WTC11 (cell line): ENCODE data around the gene CYP8B1. TPM values are rescaled to one million over a fixed set of nuclear protein-coding genes. Genes with fewer than 3 reads are reported as not detected.

Experiments used
- ATAC-seq: fragments of 200-7000 bp; cut with Tn5 transposase; 2 replicates; pipeline ENCODE4 v1.10.0; 2021; ENCODE audit warnings: mild to moderate bottlenecking, moderate library complexity
- Bru-seq: library from RNA; stranded (reverse); fragments of 400-500 nt; gene quantifications from one replicate; lab custom pipeline; 2021; lab: Mats Ljungman, UMichigan
- CTCF ChIA-PET: fragments of 300-600 bp; sonication (Branson Sonifier 250); formaldehyde crosslinking; loops from one replicate; lab custom pipeline; 2021; ENCODE audit warnings: antibody characterized with exemption; lab: Charles Lee
- POLR2A ChIA-PET: fragments of 350-600 bp; sonication (Branson Sonifier 250); formaldehyde crosslinking; loops from one replicate; lab custom pipeline; 2021; ENCODE audit warnings: antibody characterized with exemption; lab: Charles Lee
- DNase-seq: peaks from one replicate; pipeline ENCODE4 v3.0.0; 2021; ENCODE audit warnings: low spot score
- H3K27ac Mint-ChIP-seq: 2 replicates; pipeline ENCODE4 v1.8.0; 2021; ENCODE audit warnings: mixed read lengths
- H3K27me3 Mint-ChIP-seq: 2 replicates; pipeline ENCODE4 v1.8.0; 2021; ENCODE audit warnings: low read depth, mild to moderate bottlenecking, moderate library complexity, mixed read lengths
- H3K36me3 Mint-ChIP-seq: 2 replicates; pipeline ENCODE4 v1.8.0; 2021; ENCODE audit warnings: mixed read lengths
- H3K4me1 Mint-ChIP-seq: 2 replicates; pipeline ENCODE4 v1.8.0; 2022; ENCODE audit warnings: mixed read lengths
- H3K4me3 Mint-ChIP-seq: 2 replicates; pipeline ENCODE4 v1.8.0; 2021; ENCODE audit warnings: mild to moderate bottlenecking, moderate library complexity, mixed read lengths
- H3K9me3 Mint-ChIP-seq: 2 replicates; pipeline ENCODE4 v1.8.0; 2021; ENCODE audit warnings: mixed read lengths
- CBFB ChIP-seq: sonication (generic); formaldehyde crosslinking; IDR thresholded peaks from 2 replicates; pipeline ENCODE4 v1.8.1; 2022; ENCODE audit warnings: mild to moderate bottlenecking, low read depth, missing genetic modification reagents
- CTCF ChIP-seq: fragments of 200-600 bp; IDR thresholded peaks from 2 replicates; pipeline ENCODE4 v1.8.0; 2022; ENCODE audit warnings: antibody characterized with exemption
- ELF4 ChIP-seq: sonication (generic); formaldehyde crosslinking; IDR thresholded peaks from 2 replicates; pipeline ENCODE4 v1.8.1; 2022; ENCODE audit warnings: low read depth, mild to moderate bottlenecking, moderate library complexity, missing genetic modification reagents
- ETV6 ChIP-seq: sonication (generic); formaldehyde crosslinking; IDR thresholded peaks from 2 replicates; pipeline ENCODE4 v1.8.1; 2022; ENCODE audit warnings: mild to moderate bottlenecking, missing genetic modification reagents
- FOXK1 ChIP-seq: sonication (generic); formaldehyde crosslinking; IDR thresholded peaks from 2 replicates; pipeline ENCODE4 v1.8.0; 2022; ENCODE audit warnings: mild to moderate bottlenecking, moderate library complexity, missing genetic modification reagents
- GRHL2 ChIP-seq: fragments of 250-450 bp; sonication (Bioruptor Pico); IDR thresholded peaks from 2 replicates; pipeline ENCODE4 v1.8.0; 2022; ENCODE audit warnings: mild to moderate bottlenecking, moderate library complexity; ENCODE audit not compliant: insufficient replicate concordance, severe bottlenecking
- GTF2I ChIP-seq: fragments of 250-450 bp; sonication (Bioruptor Pico); conservative IDR thresholded peaks from 2 replicates; pipeline ENCODE4 v1.4.0; 2021; ENCODE audit warnings: mild to moderate bottlenecking
- HMGA2 ChIP-seq: fragments of 250-450 bp; sonication (Bioruptor Pico); IDR thresholded peaks from 2 replicates; pipeline ENCODE4 v1.4.0; 2021; ENCODE audit warnings: mild to moderate bottlenecking, moderate library complexity
- JAZF1 ChIP-seq: fragments of 250-450 bp; sonication (Bioruptor Pico); IDR thresholded peaks from 2 replicates; pipeline ENCODE4 v1.9.0; 2021; ENCODE audit warnings: moderate library complexity, mild to moderate bottlenecking, inconsistent platforms
- MAX ChIP-seq: sonication (generic); formaldehyde crosslinking; IDR thresholded peaks from 2 replicates; pipeline ENCODE4 v1.8.0; 2022; ENCODE audit warnings: mild to moderate bottlenecking, missing genetic modification reagents
- NR1H2 ChIP-seq: sonication (generic); formaldehyde crosslinking; IDR thresholded peaks from 2 replicates; pipeline ENCODE4 v1.9.0; 2021; ENCODE audit warnings: mild to moderate bottlenecking, moderate library complexity, missing genetic modification reagents
- NR3C1 ChIP-seq: sonication (generic); formaldehyde crosslinking; conservative IDR thresholded peaks from 2 replicates; pipeline ENCODE4 v1.8.1; 2023; ENCODE audit warnings: low read depth, mild to moderate bottlenecking, missing genetic modification reagents
- RELA ChIP-seq: sonication (generic); formaldehyde crosslinking; IDR thresholded peaks from 2 replicates; pipeline ENCODE4 v1.8.1; 2022; ENCODE audit warnings: missing genetic modification reagents, mild to moderate bottlenecking, borderline replicate concordance
- SMAD4 ChIP-seq: sonication (generic); formaldehyde crosslinking; IDR thresholded peaks from 2 replicates; pipeline ENCODE4 v1.8.0; 2022; ENCODE audit warnings: mild to moderate bottlenecking, missing genetic modification reagents
- SP1 ChIP-seq: sonication (generic); formaldehyde crosslinking; conservative IDR thresholded peaks from 2 replicates; pipeline ENCODE4 v1.8.1; 2022; ENCODE audit warnings: missing genetic modification reagents
- TP53 ChIP-seq: sonication (generic); formaldehyde crosslinking; IDR thresholded peaks from 2 replicates; pipeline ENCODE4 v1.8.1; 2023; ENCODE audit warnings: mild to moderate bottlenecking, missing genetic modification reagents
- ZBTB21 ChIP-seq: sonication (generic); formaldehyde crosslinking; IDR thresholded peaks from 2 replicates; pipeline ENCODE4 v1.8.1; 2023; ENCODE audit warnings: mild to moderate bottlenecking, missing genetic modification reagents, borderline replicate concordance
- ZNF423 ChIP-seq: fragments of 250-450 bp; sonication (Bioruptor Pico); IDR thresholded peaks from 2 replicates; pipeline ENCODE4 v2.1.2; 2022; ENCODE audit warnings: mild to moderate bottlenecking, moderate library complexity
- ZNF532 ChIP-seq: fragments of 250-450 bp; sonication (Bioruptor Pico); IDR thresholded peaks from 2 replicates; pipeline ENCODE4 v1.9.0; 2021; ENCODE audit warnings: mild to moderate bottlenecking, borderline replicate concordance
- long read RNA-seq, 3 experiments: library from RNA in 1 of 3; library from capped mRNA in 1 of 3; library from polyadenylated mRNA in 1 of 3; unstranded in 2 of 3; stranded (forward) in 1 of 3; transcript quantifications; one replicate each; pipeline ENCODE4 v2.0.0, GENCODE V29; 2021
- total RNA-seq: library from RNA; stranded (reverse); gene quantifications from 3 replicates; pipeline ENCODE4 v1.2.3, GENCODE V29; 2021
- TF ChIP-seq, protein P1 (sequence below): sonication (generic); formaldehyde crosslinking; IDR thresholded peaks from 2 replicates; pipeline ENCODE4 v1.8.0; 2022; ENCODE audit warnings: mild to moderate bottlenecking, missing genetic modification reagents
- TF ChIP-seq, protein P2 (sequence below): sonication (generic); formaldehyde crosslinking; conservative IDR thresholded peaks from 2 replicates; pipeline ENCODE4 v1.8.1; 2023; ENCODE audit warnings: mild to moderate bottlenecking, low read depth, missing genetic modification reagents, moderate library complexity
- TF ChIP-seq, protein P3 (sequence below): sonication (generic); formaldehyde crosslinking; IDR thresholded peaks from 2 replicates; pipeline ENCODE4 v1.8.1; 2023; ENCODE audit warnings: mild to moderate bottlenecking, missing genetic modification reagents, moderate library complexity

CYP8B1 gene, protein sequence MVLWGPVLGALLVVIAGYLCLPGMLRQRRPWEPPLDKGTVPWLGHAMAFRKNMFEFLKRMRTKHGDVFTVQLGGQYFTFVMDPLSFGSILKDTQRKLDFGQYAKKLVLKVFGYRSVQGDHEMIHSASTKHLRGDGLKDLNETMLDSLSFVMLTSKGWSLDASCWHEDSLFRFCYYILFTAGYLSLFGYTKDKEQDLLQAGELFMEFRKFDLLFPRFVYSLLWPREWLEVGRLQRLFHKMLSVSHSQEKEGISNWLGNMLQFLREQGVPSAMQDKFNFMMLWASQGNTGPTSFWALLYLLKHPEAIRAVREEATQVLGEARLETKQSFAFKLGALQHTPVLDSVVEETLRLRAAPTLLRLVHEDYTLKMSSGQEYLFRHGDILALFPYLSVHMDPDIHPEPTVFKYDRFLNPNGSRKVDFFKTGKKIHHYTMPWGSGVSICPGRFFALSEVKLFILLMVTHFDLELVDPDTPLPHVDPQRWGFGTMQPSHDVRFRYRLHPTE
- total RNA-seq (0.13 to 0.18 TPM (median 0.16 TPM) in 3 replicates), Bru-seq, nascent RNA (not detected)
- long read RNA-seq, experiment 1: 0 reads
- long read RNA-seq, experiment 2: 0 reads
- long read RNA-seq, experiment 3: 0 reads

- no peak within 1 kb of the TSS for H3K27ac Mint-ChIP-seq
- CTCF ChIA-PET: no interaction called here
- POLR2A ChIA-PET: no interaction called here
- no peak within 1 kb of the TSS for H3K4me3 Mint-ChIP-seq
- no peaks in the 10 kb centered on the region for H3K9me3 Mint-ChIP-seq
- no peaks in the 10 kb centered on the region; the same call in 1 of the 2 replicates for H3K27me3 Mint-ChIP-seq
- peaks cover 9% of the 10 kb centered on the region for H3K4me1 Mint-ChIP-seq
- ATAC-seq (no peak), DNase-seq (no peak)
- TF ChIP-seq JAZF1 (no peak), ZBTB21 (CRISPR knock-in tag) (no peak), ZNF423 (CRISPR knock-in tag) (no peak), NR1H2 (CRISPR knock-in tag) (no peak), ETV6 (no peak), SMAD4 (no peak), GRHL2 (CRISPR knock-in tag) (no peak), RELA (CRISPR knock-in tag) (no peak), CBFB (CRISPR knock-in tag) (no peak), TP53 (CRISPR knock-in tag) (no peak), GTF2I (CRISPR knock-in tag) (no peak), SP1 (no peak)
- TF ChIP-seq, protein P1, sequence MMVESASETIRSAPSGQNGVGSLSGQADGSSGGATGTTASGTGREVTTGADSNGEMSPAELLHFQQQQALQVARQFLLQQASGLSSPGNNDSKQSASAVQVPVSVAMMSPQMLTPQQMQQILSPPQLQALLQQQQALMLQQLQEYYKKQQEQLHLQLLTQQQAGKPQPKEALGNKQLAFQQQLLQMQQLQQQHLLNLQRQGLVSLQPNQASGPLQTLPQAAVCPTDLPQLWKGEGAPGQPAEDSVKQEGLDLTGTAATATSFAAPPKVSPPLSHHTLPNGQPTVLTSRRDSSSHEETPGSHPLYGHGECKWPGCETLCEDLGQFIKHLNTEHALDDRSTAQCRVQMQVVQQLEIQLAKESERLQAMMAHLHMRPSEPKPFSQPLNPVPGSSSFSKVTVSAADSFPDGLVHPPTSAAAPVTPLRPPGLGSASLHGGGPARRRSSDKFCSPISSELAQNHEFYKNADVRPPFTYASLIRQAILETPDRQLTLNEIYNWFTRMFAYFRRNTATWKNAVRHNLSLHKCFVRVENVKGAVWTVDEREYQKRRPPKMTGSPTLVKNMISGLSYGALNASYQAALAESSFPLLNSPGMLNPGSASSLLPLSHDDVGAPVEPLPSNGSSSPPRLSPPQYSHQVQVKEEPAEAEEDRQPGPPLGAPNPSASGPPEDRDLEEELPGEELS (CRISPR knock-in tag): no peak
- TF ChIP-seq, protein P2, sequence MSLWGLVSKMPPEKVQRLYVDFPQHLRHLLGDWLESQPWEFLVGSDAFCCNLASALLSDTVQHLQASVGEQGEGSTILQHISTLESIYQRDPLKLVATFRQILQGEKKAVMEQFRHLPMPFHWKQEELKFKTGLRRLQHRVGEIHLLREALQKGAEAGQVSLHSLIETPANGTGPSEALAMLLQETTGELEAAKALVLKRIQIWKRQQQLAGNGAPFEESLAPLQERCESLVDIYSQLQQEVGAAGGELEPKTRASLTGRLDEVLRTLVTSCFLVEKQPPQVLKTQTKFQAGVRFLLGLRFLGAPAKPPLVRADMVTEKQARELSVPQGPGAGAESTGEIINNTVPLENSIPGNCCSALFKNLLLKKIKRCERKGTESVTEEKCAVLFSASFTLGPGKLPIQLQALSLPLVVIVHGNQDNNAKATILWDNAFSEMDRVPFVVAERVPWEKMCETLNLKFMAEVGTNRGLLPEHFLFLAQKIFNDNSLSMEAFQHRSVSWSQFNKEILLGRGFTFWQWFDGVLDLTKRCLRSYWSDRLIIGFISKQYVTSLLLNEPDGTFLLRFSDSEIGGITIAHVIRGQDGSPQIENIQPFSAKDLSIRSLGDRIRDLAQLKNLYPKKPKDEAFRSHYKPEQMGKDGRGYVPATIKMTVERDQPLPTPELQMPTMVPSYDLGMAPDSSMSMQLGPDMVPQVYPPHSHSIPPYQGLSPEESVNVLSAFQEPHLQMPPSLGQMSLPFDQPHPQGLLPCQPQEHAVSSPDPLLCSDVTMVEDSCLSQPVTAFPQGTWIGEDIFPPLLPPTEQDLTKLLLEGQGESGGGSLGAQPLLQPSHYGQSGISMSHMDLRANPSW: no peak
- TF ChIP-seq, protein P3, sequence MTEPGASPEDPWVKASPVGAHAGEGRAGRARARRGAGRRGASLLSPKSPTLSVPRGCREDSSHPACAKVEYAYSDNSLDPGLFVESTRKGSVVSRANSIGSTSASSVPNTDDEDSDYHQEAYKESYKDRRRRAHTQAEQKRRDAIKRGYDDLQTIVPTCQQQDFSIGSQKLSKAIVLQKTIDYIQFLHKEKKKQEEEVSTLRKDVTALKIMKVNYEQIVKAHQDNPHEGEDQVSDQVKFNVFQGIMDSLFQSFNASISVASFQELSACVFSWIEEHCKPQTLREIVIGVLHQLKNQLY: no peak
- H3K36me3 Mint-ChIP-seq: no peaks in the 10 kb centered on the region
Measured at GRCh38 chr3:42875325-42876151, at the start of gene CYP8B1. Gene CYP8B1 (minus strand): TSS chr3:42875879. CDS start chr3:42875816, 63 bp downstream.

- ChIA-PET POLR2A (interaction anchor here (0.6 kb wide), 1 partner anchor 698 kb away, joined by 4 read pairs; the partner anchor contains the start of gene ANO10), CTCF (no interaction called here)
- Mint-ChIP-seq H3K36me3 (peaks cover 23% of the 10 kb centered on the region), H3K4me1 (no peaks in the 10 kb centered on the region), H3K27me3 (no peaks in the 10 kb centered on the region), H3K9me3 (peaks cover 37% of the 10 kb centered on the region), H3K4me3 (no peak overlapping the region), H3K27ac (no peak overlapping the region)
- DNase-seq (no peak), ATAC-seq (no peak)
- TF ChIP-seq HMGA2 (no peak), NR3C1 (CRISPR knock-in tag) (no peak), ZNF532 (CRISPR knock-in tag) (no peak), NR1H2 (CRISPR knock-in tag) (no peak), CTCF (no peak), FOXK1 (CRISPR knock-in tag) (no peak), MAX (CRISPR knock-in tag) (no peak), ELF4 (no peak)
Measured at GRCh38 chr3:42923606-42924005, 47.9 kb upstream of the CYP8B1 start.
